ENCODE results near the gene NEK8.
"Not testable (repeated sequence)": the region's sequence is repeated elsewhere in the genome, so short reads cannot be mapped to it uniquely, and the experiment has no call there.

Gene NEK8

GRCh38 chr17:28710861-28711722 lies 17.5 kb upstream of the NEK8 start:
- peak; percentile 79 for DNase-seq

GRCh38 chr17:28711723-28712031 lies 16.9 kb upstream of the NEK8 start, which contains the start of gene PROCA1:
Gene PROCA1 (minus strand): TSS chr17:28711888. CDS start chr17:28711660, 228 bp downstream.
- DNase-seq, result no peak

GRCh38 chr17:28712032-28712704 lies 16.4 kb upstream of the NEK8 start:
- DNase-seq, result no peak

GRCh38 chr17:28712705-28713415 lies 15.7 kb upstream of the NEK8 start:
- no peak for DNase-seq

GRCh38 chr17:28714281-28714680 lies 14.3 kb upstream of the NEK8 start:
- DNase-seq, result no peak

- no peak for DNase-seq
These were observed 13.4 kb upstream of the NEK8 start for GRCh38 chr17:28715217-28715616.

- DNase-seq, result no peak
These were observed 11.6 kb upstream of the NEK8 start for GRCh38 chr17:28716740-28717577.

GRCh38 chr17:28717578-28718332 lies 10.8 kb upstream of the NEK8 start, which contains the start of gene RAB34:
Gene RAB34 (minus strand): TSS chr17:28717868. CDS start chr17:28717266, 602 bp downstream.
- DNase-seq, result no peak

GRCh38 chr17:28718333-28719020 lies 10.1 kb upstream of the NEK8 start:
- DNase-seq, result no peak

- DNase-seq, result no peak
These were observed 9.6 kb upstream of the NEK8 start for GRCh38 chr17:28719021-28719433.

GRCh38 chr17:28720247-28720996 lies 8.2 kb upstream of the NEK8 start:
- no peak for DNase-seq

- DNase-seq, result not testable (repeated sequence)
These were observed 7.6 kb upstream of the NEK8 start for GRCh38 chr17:28720997-28721329.

- DNase-seq, result no peak
These were observed 6.0 kb upstream of the NEK8 start for GRCh38 chr17:28722417-28723158.

GRCh38 chr17:28723159-28723835 lies 5.3 kb upstream of the NEK8 start:
- no peak for DNase-seq

GRCh38 chr17:28723836-28724499 lies 4.6 kb upstream of the NEK8 start:
- not testable (repeated sequence) for DNase-seq

- no peak for DNase-seq
These were observed 4.0 kb upstream of the NEK8 start for GRCh38 chr17:28724500-28725165.

GRCh38 chr17:28725166-28725659 lies 3.4 kb upstream of the NEK8 start:
- DNase-seq, result peak; percentile 41

Data from NCI-H1105 treated with DMSO at 0.1 percent for 48 hours (cell line).